ENCODE data around the gene GPR27.

Gene GPR27

GRCh38 chr3:71734881-71735280 lies 18.8 kb upstream of the GPR27 start:
- DNase-seq, result no peak

DNA sequence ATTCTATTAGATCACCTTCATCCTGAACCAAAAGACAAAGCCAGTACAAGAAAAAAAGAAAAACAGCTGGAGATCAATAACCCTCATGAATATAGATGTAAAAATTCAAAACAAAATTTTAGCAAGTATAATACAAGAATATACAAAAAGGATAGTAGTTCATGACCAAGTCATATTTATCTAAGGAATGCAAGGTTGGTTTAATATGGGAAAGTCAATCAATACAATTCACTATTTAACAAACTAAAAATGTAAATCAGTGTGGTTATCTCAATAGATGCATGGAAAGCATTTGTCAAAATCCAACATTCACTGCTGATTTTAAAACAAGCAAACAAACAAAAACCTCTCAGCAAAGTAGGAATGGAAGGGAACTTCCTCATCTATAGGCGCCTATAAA lies 11.0 kb upstream of the GPR27 start:
- no peak for DNase-seq

DNA sequence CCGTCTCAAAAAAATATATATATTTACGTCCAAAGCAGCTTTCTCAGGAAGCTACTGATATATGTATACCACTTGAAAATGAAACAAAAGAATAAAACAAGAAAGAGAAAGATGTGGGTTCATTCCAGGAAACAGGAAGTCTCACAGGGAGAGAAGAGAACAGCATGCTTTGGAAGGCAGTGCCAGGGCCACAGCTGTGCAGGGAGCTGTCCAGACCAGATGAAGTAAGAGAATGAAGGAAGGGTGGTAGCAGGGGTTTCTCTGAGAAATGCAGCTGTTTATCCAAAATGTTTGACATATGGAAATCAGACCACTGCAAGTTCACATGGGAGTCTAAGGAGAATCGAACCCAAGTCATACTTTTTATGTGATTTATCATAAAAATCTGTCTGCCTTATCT lies 8.9 kb upstream of the GPR27 start:
- no peak for DNase-seq

DNA sequence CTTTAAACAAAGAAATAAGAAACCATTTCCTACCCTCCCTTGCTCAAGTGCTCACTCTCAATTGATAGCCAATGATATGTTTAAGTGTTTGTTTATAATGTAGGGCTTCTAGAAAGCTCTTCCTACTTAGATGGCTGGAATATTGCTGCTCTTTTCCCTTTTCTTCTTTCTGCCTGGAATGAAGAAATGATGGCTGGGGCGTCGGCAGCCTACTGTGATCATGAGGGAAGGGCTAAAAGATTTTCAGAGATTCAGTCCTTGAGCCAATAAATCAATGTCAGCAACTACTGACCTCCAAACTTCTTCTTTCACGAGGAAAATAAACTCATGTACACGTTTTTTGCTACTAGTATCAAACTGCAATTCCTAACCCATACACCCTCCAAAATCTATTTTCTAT lies 2.1 kb upstream of the GPR27 start:
- DNase-seq, result no peak

DNA sequence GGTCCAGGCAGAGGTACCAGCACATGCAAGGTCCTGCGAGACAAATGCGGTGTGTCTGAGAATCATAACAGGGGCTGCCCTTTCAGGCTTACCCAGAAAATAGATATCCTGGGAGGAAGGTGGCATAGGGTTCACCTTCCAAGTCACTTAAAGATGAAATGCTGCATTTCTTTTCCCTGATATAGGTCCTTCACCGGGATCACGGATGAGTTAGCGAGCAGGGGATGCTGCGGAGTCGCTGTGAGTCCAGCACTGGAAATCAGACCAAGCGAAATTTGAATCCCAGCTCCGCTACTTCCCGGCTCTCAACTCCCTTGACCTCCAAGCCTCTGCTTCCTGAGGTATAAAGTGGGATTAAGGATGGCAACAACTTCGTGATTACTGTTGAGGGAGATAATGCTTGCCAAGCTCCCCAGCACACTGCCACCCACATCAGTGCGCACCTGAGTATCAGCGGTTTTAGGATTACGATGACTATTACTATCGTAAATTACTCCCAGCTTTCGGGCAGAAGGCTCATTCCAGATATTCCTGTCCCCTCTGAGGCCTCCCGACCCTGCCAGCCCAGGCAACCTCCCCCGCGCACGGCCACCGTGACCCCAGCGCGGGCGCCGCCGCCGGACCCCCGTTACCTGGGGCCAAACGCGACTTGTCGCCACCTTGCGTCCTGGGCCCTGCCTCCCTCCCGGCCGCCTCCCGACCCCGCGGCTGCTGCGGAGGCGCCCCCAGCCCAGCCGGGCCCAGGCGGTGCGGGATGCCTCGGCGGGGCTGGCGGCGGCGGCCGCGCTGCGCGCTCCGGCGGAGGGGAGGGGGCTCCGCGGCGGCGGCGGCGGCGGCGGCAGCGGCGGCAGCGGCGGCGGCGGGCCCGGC lies 589 bp upstream of the GPR27 start:
- no peak for DNase-seq

- peak; percentile 57 for DNase-seq
These were observed 1.1 kb downstream of the GPR27 start for GRCh38 chr3:71754610-71755253.

DNA sequence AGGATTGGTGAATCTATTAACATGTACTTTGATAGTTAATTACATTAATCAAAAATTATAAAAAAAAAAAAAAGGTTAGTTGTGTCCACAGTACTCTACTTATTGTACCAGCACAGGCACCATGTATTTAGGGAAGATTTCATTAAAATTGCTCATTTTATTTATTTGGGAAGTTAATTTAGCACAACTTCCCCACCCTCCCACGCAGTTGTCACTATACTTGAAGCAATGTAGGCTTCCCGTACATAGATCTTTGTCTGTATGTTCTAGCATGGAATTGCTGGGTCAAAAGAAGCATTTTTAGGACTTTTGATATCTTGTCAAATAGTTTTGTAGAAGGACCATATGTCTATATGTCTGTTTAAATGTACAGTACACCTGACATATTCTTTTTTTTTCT lies 4.4 kb downstream of the GPR27 start:
- DNase-seq, result no peak

DNA sequence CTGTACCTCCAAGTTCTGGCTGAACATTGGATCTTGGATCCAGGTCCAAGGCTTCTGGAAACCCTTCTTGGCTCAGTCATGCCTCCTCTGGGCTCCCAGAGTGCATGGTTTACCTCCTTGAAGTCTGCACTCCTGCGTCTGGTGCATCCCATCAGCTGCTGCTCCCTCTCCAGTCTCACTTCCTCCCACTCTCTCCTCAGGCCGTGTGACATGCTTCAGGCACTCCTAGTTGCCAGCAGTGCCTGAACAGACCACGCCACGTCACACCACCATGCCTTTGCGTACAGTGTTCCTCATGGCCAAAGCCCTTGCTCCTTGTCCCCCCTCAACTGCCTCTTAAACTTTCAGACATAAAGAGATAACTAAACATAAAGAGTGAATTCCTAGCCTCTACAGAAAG lies 5.7 kb downstream of the GPR27 start:
- no peak for DNase-seq

GRCh38 chr3:71760140-71760539 lies 6.5 kb downstream of the GPR27 start:
- DNase-seq, result no peak

DNA sequence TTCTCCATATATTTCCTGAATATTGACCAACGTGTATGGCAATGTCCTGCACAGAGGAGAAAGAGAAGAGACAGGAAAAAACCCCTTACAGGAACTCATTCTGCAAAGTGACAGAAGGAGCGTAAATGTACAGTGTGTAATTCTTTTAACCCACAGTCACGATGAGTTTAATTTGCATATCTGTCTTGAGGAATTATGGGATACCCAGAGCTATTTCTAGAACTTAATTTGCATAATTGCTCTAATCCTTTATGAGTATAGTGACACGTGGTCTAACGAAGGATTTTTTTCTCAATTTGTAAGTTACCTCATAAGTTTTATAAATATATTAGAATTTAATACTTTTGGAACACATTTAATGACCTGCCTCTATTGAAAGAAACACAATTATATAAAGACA lies 9.8 kb downstream of the GPR27 start:
- no peak for DNase-seq

DNA sequence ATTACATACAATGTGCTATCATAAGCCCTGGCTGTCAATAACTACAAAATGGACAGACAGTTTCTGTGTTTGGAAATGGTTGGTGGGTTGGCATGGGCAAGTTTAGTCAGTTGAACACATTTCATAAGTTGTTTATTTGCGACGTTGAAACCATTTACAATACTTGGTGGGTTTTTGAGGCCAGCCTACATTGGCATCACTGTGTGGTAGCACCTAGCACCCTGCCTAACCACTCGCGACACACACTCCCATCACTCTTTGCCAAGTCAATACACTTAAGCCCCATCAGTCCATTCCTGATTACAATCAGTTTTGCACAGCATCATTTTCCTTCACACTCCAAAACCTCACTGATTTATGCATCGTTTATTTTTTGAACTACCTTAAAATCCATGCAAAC lies 17.5 kb downstream of the GPR27 start:
- no peak for DNase-seq

DNA sequence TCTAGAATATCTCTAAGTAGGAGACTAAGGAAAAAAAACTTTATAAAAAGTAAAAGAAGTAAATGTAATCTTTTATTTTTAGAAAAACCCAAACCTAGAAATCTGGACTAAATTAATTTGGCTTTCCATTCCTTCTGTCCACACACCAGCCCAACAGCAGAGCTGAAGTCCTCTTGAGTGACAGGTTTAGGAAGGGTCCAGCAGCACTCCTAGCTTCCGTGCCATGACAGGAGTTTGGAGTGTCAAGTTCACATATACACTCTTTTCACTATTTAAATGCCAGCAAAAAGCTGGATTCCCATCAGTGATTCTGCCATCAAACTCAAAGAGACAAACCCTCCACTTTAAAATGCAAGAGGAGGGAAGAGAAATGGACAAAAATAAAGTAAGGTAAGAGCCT lies 18.2 kb downstream of the GPR27 start:
- no peak for DNase-seq

- no peak for DNase-seq
These were observed 22.9 kb downstream of the GPR27 start for GRCh38 chr3:71776538-71776937.

DNA sequence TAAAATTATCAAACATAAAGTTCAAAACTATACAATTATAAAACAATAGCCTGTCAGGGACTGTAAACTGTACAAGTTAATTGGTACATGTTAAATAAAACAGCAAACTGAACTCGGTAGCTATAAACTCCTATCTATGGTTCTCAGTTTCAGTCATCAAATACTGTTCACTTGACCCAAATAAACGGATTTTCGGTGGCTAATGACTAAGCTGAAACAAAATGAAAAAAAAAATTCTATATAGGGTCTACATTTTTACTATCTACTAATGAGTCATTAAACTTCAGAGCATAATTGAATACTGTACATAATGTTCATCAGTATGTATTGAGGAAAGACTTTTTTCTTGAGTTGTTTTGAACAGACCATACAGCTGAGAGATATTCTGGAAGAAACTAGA lies 24.7 kb downstream of the GPR27 start:
- no peak for DNase-seq

DNA sequence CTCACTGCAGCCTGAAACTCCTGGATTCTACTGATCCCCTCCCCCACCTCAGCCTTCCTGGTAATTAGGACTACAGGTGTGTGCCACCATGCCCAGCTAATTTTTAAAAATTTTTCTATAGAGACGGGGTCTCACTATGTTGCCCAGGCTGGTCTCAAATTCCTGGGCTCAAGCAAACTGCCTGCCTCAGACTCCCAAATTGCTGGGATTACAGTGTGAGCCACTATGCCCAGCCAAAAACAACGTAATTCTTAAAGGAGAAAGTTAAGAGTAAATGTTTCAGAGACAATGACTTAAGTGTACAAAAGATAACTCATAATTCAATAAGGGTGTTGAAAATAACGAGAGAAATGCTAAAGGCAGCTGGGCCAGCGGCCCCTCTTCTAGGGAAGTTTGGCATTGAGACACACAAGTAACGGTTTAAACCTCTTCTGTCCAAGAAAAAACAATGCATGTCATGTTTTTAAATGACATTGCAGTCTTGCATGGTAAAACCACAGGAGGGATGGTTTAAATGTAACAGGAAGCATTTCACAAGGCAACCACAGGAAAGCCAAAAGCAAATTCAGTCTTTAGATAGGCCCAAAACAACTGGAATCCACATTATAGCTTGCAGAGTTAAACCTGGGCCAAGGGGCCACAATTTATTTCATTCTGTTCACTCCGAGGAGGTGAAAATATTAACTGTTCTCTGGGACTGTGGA lies 26.2 kb downstream of the GPR27 start:
- DNase-seq, result no peak

DNA sequence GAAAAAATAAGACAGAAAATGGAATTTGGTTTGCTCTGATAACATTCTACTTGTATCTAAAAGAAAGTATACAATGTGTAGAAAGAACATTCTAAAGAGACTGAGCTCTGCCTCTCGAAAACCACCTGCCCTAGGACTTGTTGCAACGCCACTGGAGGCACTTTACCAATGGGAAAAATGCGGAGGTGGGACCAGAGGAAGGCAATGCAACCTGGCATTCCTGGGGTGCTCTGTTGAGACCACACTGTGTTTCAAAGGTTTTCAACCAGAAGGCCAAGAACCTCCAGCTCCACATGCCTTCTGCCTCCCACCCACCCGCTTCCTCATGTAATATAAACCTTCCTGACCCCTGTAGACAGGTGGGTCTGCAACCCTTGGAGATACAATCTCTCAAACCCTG lies 26.8 kb downstream of the GPR27 start:
- no peak for DNase-seq

DNA sequence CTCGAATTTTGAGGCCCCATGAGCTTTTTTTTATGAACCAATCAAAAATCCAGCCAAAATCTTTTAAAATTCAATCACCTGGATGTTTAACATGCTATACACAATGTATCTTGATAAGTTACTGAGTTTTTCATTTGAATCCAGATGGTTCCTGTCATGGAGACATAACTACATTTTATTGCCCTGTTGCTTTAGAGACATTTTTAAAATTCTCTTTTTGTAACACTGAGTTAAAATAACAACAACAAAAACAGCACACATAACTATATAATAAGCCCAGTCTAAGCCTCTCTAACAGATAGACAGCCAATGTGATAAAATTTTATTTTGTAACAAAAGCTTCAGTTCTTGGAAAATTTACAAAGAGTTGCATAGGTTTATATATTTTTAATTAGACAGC lies 29.5 kb downstream of the GPR27 start:
- no peak for DNase-seq

DNA sequence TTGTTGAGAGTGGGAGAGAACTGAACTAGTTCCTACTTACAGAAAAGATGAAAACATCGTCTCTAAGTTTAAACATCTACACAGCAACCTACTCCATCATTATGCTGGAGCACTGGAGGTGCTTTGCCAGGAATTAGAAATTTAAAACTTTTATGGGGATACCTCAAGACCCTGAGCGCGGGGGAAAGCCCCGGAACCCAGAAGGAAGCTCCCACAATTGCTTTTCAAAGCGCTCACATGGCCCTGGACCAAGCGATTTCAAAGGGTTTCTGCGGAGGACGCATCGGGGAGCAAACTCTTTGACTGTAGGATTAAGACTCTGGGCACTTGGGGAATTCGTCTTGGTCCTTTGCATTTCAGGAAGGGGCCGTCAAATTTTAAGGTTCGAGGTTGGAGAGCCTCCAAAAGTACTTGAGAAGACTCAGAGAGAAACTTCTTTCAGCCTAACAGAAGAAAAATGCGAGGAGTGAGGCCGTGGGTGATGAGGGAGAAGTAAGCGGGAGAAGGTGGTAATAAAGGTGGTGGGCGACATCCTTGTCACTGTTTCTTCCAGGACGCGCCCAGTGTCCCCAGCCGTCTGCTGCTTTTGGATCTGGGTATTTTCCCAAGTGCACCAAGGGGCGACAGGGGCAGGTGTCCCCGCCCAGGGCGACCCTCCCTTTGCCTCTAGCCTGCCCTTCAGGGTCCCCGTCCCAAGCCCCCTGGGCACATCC lies 30.7 kb downstream of the GPR27 start:
- DNase-seq, result no peak

GRCh38 chr3:71784914-71785531 lies 31.4 kb downstream of the GPR27 start, which contains the start of gene PROK2:
TSS of gene PROK2 (minus strand) at chr3:71785148. CDS start at chr3:71785052, 96 bp downstream.
- peak; percentile 61 for DNase-seq

DNA sequence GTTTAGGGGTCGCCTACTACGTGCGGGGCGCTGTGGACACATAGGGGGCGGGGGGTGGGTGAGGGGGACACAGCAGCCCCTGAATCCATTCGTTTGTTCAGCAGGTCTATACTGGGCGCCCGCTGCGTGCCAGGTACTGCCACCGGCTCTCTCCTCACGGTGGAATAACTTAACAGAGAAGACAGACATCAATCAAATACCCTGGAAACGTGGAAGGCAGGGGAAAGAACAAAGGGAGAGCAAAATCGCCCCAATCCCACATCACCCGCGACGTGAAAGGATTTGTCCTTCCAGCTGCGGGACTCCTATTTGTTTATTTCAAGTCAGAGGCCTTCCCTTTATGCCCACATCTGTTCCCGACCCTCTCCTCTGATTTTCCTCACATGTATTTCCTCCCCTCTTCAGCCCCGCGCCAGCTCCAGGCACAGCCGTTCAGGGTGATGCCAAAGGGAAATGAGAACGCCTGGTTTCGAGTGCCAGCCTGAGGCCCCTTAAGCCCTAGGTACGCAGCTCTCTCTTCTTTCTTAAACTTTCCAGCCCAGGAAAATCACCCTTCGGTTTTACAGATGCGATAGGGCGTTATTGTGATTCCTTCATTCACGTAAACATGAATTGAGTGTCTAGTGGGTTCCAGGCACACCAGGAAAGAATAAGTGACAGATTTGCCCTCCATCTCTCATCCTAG lies 32.0 kb downstream of the GPR27 start:
- DNase-seq, result peak; percentile 49

DNA sequence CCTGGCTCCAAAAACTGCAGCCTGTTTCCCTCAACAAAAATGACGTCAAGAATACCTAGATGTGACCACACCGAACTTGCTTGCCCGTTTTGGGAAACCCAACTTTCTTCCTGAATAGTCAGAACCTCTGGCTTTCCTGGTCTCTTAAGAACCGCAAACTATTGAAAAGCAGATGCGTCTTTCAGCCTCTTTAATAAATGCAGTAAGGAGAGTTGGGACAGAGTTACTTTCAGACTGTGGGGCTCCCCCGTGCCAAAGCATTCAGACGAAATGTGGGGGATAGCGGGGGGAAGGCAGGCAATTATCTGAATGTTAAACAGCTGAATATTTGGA lies 32.5 kb downstream of the GPR27 start:
- DNase-seq, result peak; percentile 57

DNA sequence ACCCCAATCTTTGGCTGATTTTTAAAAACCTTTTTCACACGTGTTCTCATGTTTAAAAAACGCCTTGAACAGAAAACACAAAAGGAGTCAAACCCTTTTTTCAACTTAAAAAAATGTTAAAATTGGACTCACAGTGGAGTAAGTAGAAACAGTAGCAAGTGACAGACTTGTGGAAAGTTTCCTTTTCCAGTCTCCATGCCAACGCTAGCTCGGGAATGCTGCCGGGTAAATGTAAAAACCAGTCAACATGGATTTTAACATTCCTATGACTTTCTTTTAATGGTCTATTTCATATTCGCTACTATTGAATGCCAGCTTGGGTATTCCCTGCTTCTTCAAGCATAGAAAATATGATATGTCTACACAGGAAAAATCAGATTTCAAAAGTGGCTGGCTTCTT lies 32.9 kb downstream of the GPR27 start:
- DNase-seq, result peak; percentile 77

Data from right forelimb (tissue), 1 donor.